IMR-90 (cell line): Measurements from ENCODE around the gene ZNF547. TPM values are rescaled to one million over a fixed set of nuclear protein-coding genes. Genes with fewer than 3 reads are reported as not detected.
A peak's percentile ranks its signal among the peaks of the same experiment; 100 is the strongest.

Experiments
- ATAC-seq: fragments of 200-7000 bp; cut with Tn5 transposase; 2 replicates; pipeline ENCODE4 v1.9.1; 2020; ENCODE audit warnings: low read depth, mild to moderate bottlenecking, moderate library complexity
- BruUV-seq: library from RNA; stranded (reverse); fragments of 400-500 nt; replicated peaks from 2 replicates; lab custom pipeline; 2021; lab: Mats Ljungman, UMichigan
- CTCF ChIA-PET: fragments of 300-600 bp; formaldehyde crosslinking; extraction: SDS; loops from one replicate; lab custom pipeline; 2021; ENCODE audit warnings: antibody characterized with exemption; lab: Yijun Ruan, JAX
- POLR2A ChIA-PET: fragments of 300-600 bp; sonication (Branson Sonifier 250); formaldehyde crosslinking; loops from one replicate; lab custom pipeline; 2022; ENCODE audit warnings: antibody characterized with exemption; ENCODE audit not compliant: unreplicated experiment; lab: Charles Lee
- DNase-seq: peaks from one replicate; pipeline ENCODE4 v3.0.0; 2013
- H2AFZ ChIP-seq: replicated peaks from 2 replicates; pipeline ENCODE3; 2013; ENCODE audit warnings: low read length, mild to moderate bottlenecking; ENCODE audit not compliant: poor library complexity
- H2AK5ac ChIP-seq: 2 replicates; pipeline ENCODE4 v1.6.1; 2013; ENCODE audit warnings: low read depth, low read length, inconsistent platforms
- H2AK9ac ChIP-seq: replicated peaks from 2 replicates; pipeline ENCODE3; 2013; ENCODE audit warnings: mild to moderate bottlenecking, low read depth, low read length, moderate library complexity; ENCODE audit not compliant: poor library complexity
- H2BK120ac ChIP-seq: 2 replicates; pipeline ENCODE4 v1.6.1; 2013; ENCODE audit warnings: low read depth, low read length, inconsistent platforms
- H2BK15ac ChIP-seq: 3 replicates; pipeline ENCODE4 v1.6.1; 2013; ENCODE audit warnings: low read depth, low read length, inconsistent platforms
- H2BK20ac ChIP-seq: 2 replicates; pipeline ENCODE4 v1.6.1; 2013; ENCODE audit warnings: low read depth, mild to moderate bottlenecking, inconsistent platforms, low read length, moderate library complexity
- H2BK5ac ChIP-seq: 2 replicates; pipeline ENCODE4 v1.6.1; 2013; ENCODE audit warnings: mild to moderate bottlenecking, low read depth, low read length, inconsistent platforms; ENCODE audit not compliant: poor library complexity, severe bottlenecking
- H3K14ac ChIP-seq: replicated peaks from 2 replicates; pipeline ENCODE4 v1.6.1; 2013; ENCODE audit warnings: low read depth, low read length, inconsistent platforms
- H3K18ac ChIP-seq: 2 replicates; pipeline ENCODE4 v1.6.1; 2013; ENCODE audit warnings: low read depth, low read length, control low read depth
- H3K23ac ChIP-seq: 2 replicates; pipeline ENCODE4 v1.6.1; 2013; ENCODE audit warnings: low read depth, low read length, inconsistent platforms
- H3K27ac ChIP-seq: 2 replicates; pipeline ENCODE4 v1.5.1; 2013; ENCODE audit warnings: mild to moderate bottlenecking, control low read depth, low read length; ENCODE audit not compliant: insufficient read depth
- H3K27me3 ChIP-seq: 2 replicates; pipeline ENCODE4 v1.6.1; 2013; ENCODE audit warnings: low read length; ENCODE audit not compliant: control insufficient read depth, insufficient read depth
- H3K36me3 ChIP-seq: 2 replicates; pipeline ENCODE4 v1.6.1; 2013; ENCODE audit warnings: low read length, mixed read lengths; ENCODE audit not compliant: control insufficient read depth, insufficient read depth
- H3K4ac ChIP-seq: 2 replicates; pipeline ENCODE4 v1.6.1; 2013; ENCODE audit warnings: low read depth, low read length, inconsistent platforms
- H3K4me1 ChIP-seq: 2 replicates; pipeline ENCODE4 v1.6.1; 2013; ENCODE audit warnings: low read length, mixed read lengths; ENCODE audit not compliant: control insufficient read depth, insufficient read depth
- H3K4me2 ChIP-seq: 2 replicates; pipeline ENCODE4 v1.6.1; 2013; ENCODE audit warnings: low read depth, mild to moderate bottlenecking, control low read depth, low read length, moderate library complexity
- H3K4me3 ChIP-seq: 2 replicates; pipeline ENCODE4 v1.5.1; 2013; ENCODE audit warnings: low read depth, mild to moderate bottlenecking, control low read depth, low read length, moderate library complexity; ENCODE audit not compliant: insufficient read depth
- H3K56ac ChIP-seq: 2 replicates; pipeline ENCODE4 v1.6.1; 2013; ENCODE audit warnings: low read length, inconsistent platforms; ENCODE audit not compliant: insufficient read depth; ENCODE audit errors: extremely low read depth
- H3K79me1 ChIP-seq, 2 experiments: 2 replicates each; pipeline ENCODE4 v1.6.1; 2013; ENCODE audit warnings: low read length in 2 of 2, inconsistent platforms in 1 of 2, low read depth in 1 of 2
- H3K9ac ChIP-seq: 2 replicates; pipeline ENCODE4 v1.6.1; 2013; ENCODE audit warnings: low read depth, low read length, control low read depth
- H3K9me1 ChIP-seq: 2 replicates; pipeline ENCODE4 v1.6.1; 2013; ENCODE audit warnings: low read length, inconsistent platforms; ENCODE audit not compliant: insufficient read depth
- H3K9me3 ChIP-seq: 2 replicates; pipeline ENCODE4 v1.6.1; 2013; ENCODE audit warnings: low read length; ENCODE audit not compliant: control insufficient read depth, insufficient read depth
- H4K20me1 ChIP-seq: 2 replicates; pipeline ENCODE4 v1.6.1; 2013; ENCODE audit warnings: low read length, inconsistent platforms; ENCODE audit not compliant: insufficient read depth
- H4K5ac ChIP-seq: 2 replicates; pipeline ENCODE4 v1.6.1; 2013; ENCODE audit warnings: mild to moderate bottlenecking, low read depth, low read length, control low read depth
- H4K8ac ChIP-seq, 2 experiments: 2 replicates each; pipeline ENCODE4 v1.6.1; 2013; ENCODE audit warnings: low read depth in 2 of 2, low read length in 2 of 2, control low read depth in 1 of 2, inconsistent platforms in 1 of 2
- H4K91ac ChIP-seq: 2 replicates; pipeline ENCODE4 v1.6.1; 2013; ENCODE audit warnings: low read depth, low read length, inconsistent platforms; ENCODE audit not compliant: insufficient read depth
- BHLHE40 ChIP-seq: fragments of 150-350 bp; IDR thresholded peaks from 2 replicates; pipeline ENCODE4 v1.6.1; 2016; ENCODE audit warnings: mild to moderate bottlenecking, low read depth, low read length
- CHD1 ChIP-seq: IDR thresholded peaks from 2 replicates; pipeline ENCODE4 v1.6.1; 2012; ENCODE audit warnings: low read depth, low read length, improper control_type of control experiment
- FOS ChIP-seq: fragments of 150-350 bp; IDR thresholded peaks from 2 replicates; pipeline ENCODE4 v1.6.1; 2016; ENCODE audit warnings: low read depth, low read length
- MAFK ChIP-seq: IDR thresholded peaks from 2 replicates; pipeline ENCODE4 v1.6.1; 2012; ENCODE audit warnings: low read depth, low read length, improper control_type of control experiment
- NFE2L2 ChIP-seq: fragments of 150-350 bp; IDR thresholded peaks from 2 replicates; pipeline ENCODE4 v1.6.1; 2016; ENCODE audit warnings: low read depth, mild to moderate bottlenecking, low read length
- POLR2A ChIP-seq: IDR thresholded peaks from 2 replicates; pipeline ENCODE4 v1.6.1; 2012; ENCODE audit warnings: mild to moderate bottlenecking, low read depth, low read length
- RAD21 ChIP-seq: IDR thresholded peaks from 2 replicates; pipeline ENCODE4 v1.6.1; 2012; ENCODE audit warnings: low read length, improper control_type of control experiment
- SMC3 ChIP-seq: fragments of 150-350 bp; IDR thresholded peaks from 2 replicates; pipeline ENCODE4 v1.6.1; 2016; ENCODE audit warnings: low read depth, mild to moderate bottlenecking, antibody characterized with exemption, low read length, moderate library complexity
- WGBS, 2 experiments: methylation state at CpG; one replicate each; pipeline versions ENCODE4 v1.1.5 to v1.1.7; 2013; ENCODE audit warnings: missing lambda C conversion rate in 2 of 2; ENCODE audit not compliant: insufficient read length in 1 of 2; ENCODE audit errors: extremely low coverage in 2 of 2; 5-methylcytosine and 5-hydroxymethylcytosine counted together
- dilution Hi-C: fragments of 300-500 bp; cut with HindIII; formaldehyde crosslinking; loops from one replicate; pipeline ENCODE4 v1.14.3; 2018; ENCODE audit warnings: low sequenced_read_pairs; ENCODE audit not compliant: unreplicated experiment
- in situ Hi-C: fragments of 300-500 bp; cut with MboI; formaldehyde crosslinking; loops from 3 replicates; pipeline ENCODE4 v1.14.3; 2019; ENCODE audit warnings: low sequenced_read_pairs, inconsistent platforms, mixed read lengths
- intact Hi-C: fragments of 100-400 bp; cut with micrococcal nuclease; formaldehyde crosslinking; loops from 2 replicates; pipeline ENCODE4 v1.10.0; 2022
- polyA plus RNA-seq, 3 experiments: library from polyadenylated mRNA; depleted of rRNA; stranded (reverse); fragments of >200 nt; gene quantifications; 2 replicates each; pipeline ENCODE4 v1.2.3, GENCODE V29; 2012; ENCODE audit warnings: low replicate concordance in 1 of 3
- total RNA-seq: library from RNA; depleted of rRNA; stranded (reverse); fragments of >200 nt; gene quantifications from 2 replicates; pipeline ENCODE4 v1.2.3, GENCODE V29; 2012
- TF ChIP-seq, protein P1 (sequence below): conservative IDR thresholded peaks from 2 replicates; pipeline ENCODE4 v1.5.1; 2012; ENCODE audit warnings: mild to moderate bottlenecking, low read depth, low read length, improper control_type of control experiment
- TF ChIP-seq, protein P2 (sequence below): fragments of 150-350 bp; IDR thresholded peaks from 2 replicates; pipeline ENCODE4 v1.6.1; 2017; ENCODE audit warnings: mild to moderate bottlenecking, antibody characterized with exemption, low read length, low read depth
- TF ChIP-seq, protein P3 (sequence below): fragments of 150-350 bp; IDR thresholded peaks from 2 replicates; pipeline ENCODE4 v1.6.1; 2016; ENCODE audit warnings: low read depth, mild to moderate bottlenecking, low read length, moderate library complexity, borderline replicate concordance

The ZNF547 gene
- total and polyA plus RNA-seq, 2 of the 4 experiments (the other 2 are of a cell fraction), result 2.1 to 5.6 TPM

DNA sequence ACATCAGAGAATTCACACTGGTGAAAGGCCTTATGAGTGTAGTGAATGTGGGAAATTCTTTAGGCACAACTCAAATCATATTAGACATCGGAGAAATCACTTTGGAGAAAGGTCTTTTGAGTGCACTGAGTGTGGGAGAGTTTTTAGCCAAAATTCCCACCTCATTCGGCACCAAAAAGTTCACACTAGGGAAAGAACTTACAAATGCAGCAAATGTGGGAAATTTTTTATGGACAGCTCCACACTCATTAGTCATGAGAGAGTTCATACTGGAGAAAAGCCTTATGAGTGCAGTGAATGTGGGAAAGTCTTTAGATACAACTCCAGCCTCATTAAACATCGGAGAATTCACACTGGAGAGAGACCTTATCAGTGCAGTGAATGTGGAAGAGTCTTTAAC is 57.7 kb downstream of the ZNF547 start:
- H2BK15ac ChIP-seq, result no peak overlapping the region
- H2BK5ac ChIP-seq, result no peak overlapping the region
- H3K4ac ChIP-seq, result no peak overlapping the region
- H4K20me1 ChIP-seq, result no peaks in the 10 kb centered on the region
- no peak overlapping the region for H4K5ac ChIP-seq
- no peaks in the 10 kb centered on the region for H3K4me1 ChIP-seq
- H3K36me3 ChIP-seq, result peaks cover 32% of the 10 kb centered on the region
- dilution Hi-C loops, result no loop called here
- no peak for TF ChIP-seq RAD21
- no peak for TF ChIP-seq CHD1
- TF ChIP-seq, protein P1, sequence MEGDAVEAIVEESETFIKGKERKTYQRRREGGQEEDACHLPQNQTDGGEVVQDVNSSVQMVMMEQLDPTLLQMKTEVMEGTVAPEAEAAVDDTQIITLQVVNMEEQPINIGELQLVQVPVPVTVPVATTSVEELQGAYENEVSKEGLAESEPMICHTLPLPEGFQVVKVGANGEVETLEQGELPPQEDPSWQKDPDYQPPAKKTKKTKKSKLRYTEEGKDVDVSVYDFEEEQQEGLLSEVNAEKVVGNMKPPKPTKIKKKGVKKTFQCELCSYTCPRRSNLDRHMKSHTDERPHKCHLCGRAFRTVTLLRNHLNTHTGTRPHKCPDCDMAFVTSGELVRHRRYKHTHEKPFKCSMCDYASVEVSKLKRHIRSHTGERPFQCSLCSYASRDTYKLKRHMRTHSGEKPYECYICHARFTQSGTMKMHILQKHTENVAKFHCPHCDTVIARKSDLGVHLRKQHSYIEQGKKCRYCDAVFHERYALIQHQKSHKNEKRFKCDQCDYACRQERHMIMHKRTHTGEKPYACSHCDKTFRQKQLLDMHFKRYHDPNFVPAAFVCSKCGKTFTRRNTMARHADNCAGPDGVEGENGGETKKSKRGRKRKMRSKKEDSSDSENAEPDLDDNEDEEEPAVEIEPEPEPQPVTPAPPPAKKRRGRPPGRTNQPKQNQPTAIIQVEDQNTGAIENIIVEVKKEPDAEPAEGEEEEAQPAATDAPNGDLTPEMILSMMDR, result no peak
- no peak for TF ChIP-seq POLR2A
- TF ChIP-seq, protein P2, sequence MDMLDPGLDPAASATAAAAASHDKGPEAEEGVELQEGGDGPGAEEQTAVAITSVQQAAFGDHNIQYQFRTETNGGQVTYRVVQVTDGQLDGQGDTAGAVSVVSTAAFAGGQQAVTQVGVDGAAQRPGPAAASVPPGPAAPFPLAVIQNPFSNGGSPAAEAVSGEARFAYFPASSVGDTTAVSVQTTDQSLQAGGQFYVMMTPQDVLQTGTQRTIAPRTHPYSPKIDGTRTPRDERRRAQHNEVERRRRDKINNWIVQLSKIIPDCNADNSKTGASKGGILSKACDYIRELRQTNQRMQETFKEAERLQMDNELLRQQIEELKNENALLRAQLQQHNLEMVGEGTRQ, result no peak
- TF ChIP-seq, protein P3, sequence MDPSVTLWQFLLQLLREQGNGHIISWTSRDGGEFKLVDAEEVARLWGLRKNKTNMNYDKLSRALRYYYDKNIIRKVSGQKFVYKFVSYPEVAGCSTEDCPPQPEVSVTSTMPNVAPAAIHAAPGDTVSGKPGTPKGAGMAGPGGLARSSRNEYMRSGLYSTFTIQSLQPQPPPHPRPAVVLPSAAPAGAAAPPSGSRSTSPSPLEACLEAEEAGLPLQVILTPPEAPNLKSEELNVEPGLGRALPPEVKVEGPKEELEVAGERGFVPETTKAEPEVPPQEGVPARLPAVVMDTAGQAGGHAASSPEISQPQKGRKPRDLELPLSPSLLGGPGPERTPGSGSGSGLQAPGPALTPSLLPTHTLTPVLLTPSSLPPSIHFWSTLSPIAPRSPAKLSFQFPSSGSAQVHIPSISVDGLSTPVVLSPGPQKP, result no peak
- no peak for TF ChIP-seq FOS
- TF ChIP-seq SMC3, result no peak
- TF ChIP-seq BHLHE40, result no peak
- TF ChIP-seq MAFK, result no peak
- TF ChIP-seq NFE2L2, result no peak
- peaks cover 18% of the 10 kb centered on the region for H3K9me3 ChIP-seq
- WGBS, 2 experiments, result no CpG with 5 or more reads among the region's 3 CpGs
- no peak overlapping the region for H2BK120ac ChIP-seq
- no peak overlapping the region for H2AFZ ChIP-seq
- H3K27me3 ChIP-seq, result no peaks in the 10 kb centered on the region
- H3K4me2 ChIP-seq, result no peak overlapping the region
- in situ Hi-C loops, result no loop called here
- BruUV-seq, result TSS peak; percentile 40
- intact Hi-C loops, result no loop called here
- no peak overlapping the region for H2AK9ac ChIP-seq
- ATAC-seq (no peak), DNase-seq (no peak)
- no peak overlapping the region for H4K91ac ChIP-seq
- no peak overlapping the region for H3K9ac ChIP-seq
- no peak overlapping the region for H2AK5ac ChIP-seq
- H3K4me3 ChIP-seq, result no peak overlapping the region
- H3K27ac ChIP-seq, result no peak overlapping the region
- CTCF ChIA-PET, result no interaction called here
- no peak overlapping the region for H3K56ac ChIP-seq
- H3K14ac ChIP-seq, result no peak overlapping the region
- POLR2A ChIA-PET, result no interaction called here
- no peak overlapping the region for H3K23ac ChIP-seq
- H4K8ac ChIP-seq, result no peak overlapping the region
- H3K79me1 ChIP-seq, result peaks cover 10 to 22% of the 10 kb centered on the region in 2 experiments
- H3K9me1 ChIP-seq, result no peaks in the 10 kb centered on the region
- H3K18ac ChIP-seq, result no peak overlapping the region
- no peak overlapping the region for H2BK20ac ChIP-seq
